ENCODE data around the gene RHBDD3. TPM values are rescaled to one million over a fixed set of nuclear protein-coding genes. Genes with fewer than 3 reads are reported as not detected.

The RHBDD3 gene
- total and polyA plus RNA-seq, 2 experiments from 2014 or later, result 55.0 to 115 TPM

GRCh38 chr22:29277927-29278326 is 10.1 kb upstream of the RHBDD3 start:
- Histone ChIP-seq H2AFZ (no peak overlapping the region), H3K36me3 (ENCODE audit: insufficient read depth) (peaks cover 84% of the 10 kb centered on the region), H3K4me2 (no peak overlapping the region), H3K9me2 (ENCODE audit: insufficient read depth) (no peaks in the 10 kb centered on the region), H4K20me1 (replicated peaks; ENCODE audit: insufficient read depth) (peaks cover 60% of the 10 kb centered on the region), H3K27ac (ENCODE audit: low read depth) (0 out of 2 replicates have a peak overlapping the region, but pooled peaks have one; percentile 59), H3K27me3 (ENCODE audit: insufficient read depth) (no peaks in the 10 kb centered on the region), H3K4me1 (ENCODE audit: insufficient read depth) (no peaks in the 10 kb centered on the region), H3K79me2 (replicated peaks; ENCODE audit: insufficient read depth) (peaks cover 100% of the 10 kb centered on the region), H3F3A (replicated peaks; ENCODE audit: low read depth) (peaks cover 18% of the 10 kb centered on the region), H3K4me3 (no peak overlapping the region)
- peaks cover 4% of the 10 kb centered on the region; the same call in 2 of the 3 replicates for H3K4me1 Mint-ChIP-seq
- H3K4me3 Mint-ChIP-seq, result no peak overlapping the region
- DNase-seq (ENCODE audit: low spot score), result no peak
- no peak for ATAC-seq
- peak overlapping the region; percentile 59 for H3K27ac Mint-ChIP-seq
- TF ChIP-seq EZH2phosphoT487 (IDR thresholded peaks at IDR 0.05; ENCODE audit: unreplicated experiment) (no peak), POLR2AphosphoS5 (IDR thresholded peaks at IDR 0.05; ENCODE audit: low read depth) (no peak), NANOG (IDR thresholded peaks at IDR 0.05; ENCODE audit: borderline replicate concordance) (no peak), CREB1 (CRISPR knock-in tag; IDR thresholded peaks at IDR 0.05; ENCODE audit: low read depth) (no peak), ETS1 (IDR thresholded peaks at IDR 0.05) (no peak), ZNF114 (CRISPR knock-in tag; IDR thresholded peaks at IDR 0.05) (no peak)
- no peaks in the 10 kb centered on the region for H3K9me3 Mint-ChIP-seq
- peaks cover 98% of the 10 kb centered on the region for H3K36me3 Mint-ChIP-seq (ENCODE audit: low read depth)
- H3K27me3 Mint-ChIP-seq (ENCODE audit: insufficient read depth, low read depth, poor library complexity), result peaks cover 10% of the 10 kb centered on the region

- H3K4me3 Mint-ChIP-seq, result no peak overlapping the region
Measured at GRCh38 chr22:29275819-29276565, 8.2 kb upstream of the RHBDD3 start.

More at GRCh38 chr22:29275819-29276565, 8.2 kb upstream of the RHBDD3 start:
- ATAC-seq (no peak), DNase-seq (ENCODE audit: low spot score) (no peak)
- Histone ChIP-seq H3K79me2 (replicated peaks; ENCODE audit: insufficient read depth) (peaks cover 100% of the 10 kb centered on the region), H3K4me3 (no peak overlapping the region), H3K27me3 (ENCODE audit: insufficient read depth) (no peaks in the 10 kb centered on the region), H3K9me2 (ENCODE audit: insufficient read depth) (no peaks in the 10 kb centered on the region), H4K20me1 (replicated peaks; ENCODE audit: insufficient read depth) (peaks cover 76% of the 10 kb centered on the region), H2AFZ (no peak overlapping the region), H3K4me1 (ENCODE audit: insufficient read depth) (peaks cover 6% of the 10 kb centered on the region; the same call in 1 of the 2 replicates), H3K27ac (ENCODE audit: low read depth) (no peak overlapping the region), H3K36me3 (ENCODE audit: insufficient read depth) (peaks cover 79% of the 10 kb centered on the region), H3K4me2 (no peak overlapping the region), H3F3A (replicated peaks; ENCODE audit: low read depth) (peaks cover 18% of the 10 kb centered on the region)
- Mint-ChIP-seq H3K4me1 (peaks cover 14% of the 10 kb centered on the region), H3K36me3 (ENCODE audit: low read depth) (peaks cover 98% of the 10 kb centered on the region), H3K9me3 (no peaks in the 10 kb centered on the region), H3K27ac (peak overlapping the region; percentile 9; the same call in 1 of the 2 replicates), H3K27me3 (ENCODE audit: insufficient read depth, low read depth, poor library complexity) (peaks cover 3% of the 10 kb centered on the region)
- no peak for TF ChIP-seq ZNF114 (CRISPR knock-in tag; IDR thresholded peaks at IDR 0.05)
- no peak for TF ChIP-seq JUNB (IDR thresholded peaks at IDR 0.05; ENCODE audit: unreplicated experiment)
- no peak for TF ChIP-seq CTCF (conservative IDR thresholded peaks at IDR 0.05; ENCODE audit: low read depth in 2 of 2)
- no peak for TF ChIP-seq STAT1 (IDR thresholded peaks at IDR 0.05; ENCODE audit: unreplicated experiment)
- no peak for TF ChIP-seq CREB1 (CRISPR knock-in tag; IDR thresholded peaks at IDR 0.05; ENCODE audit: low read depth)
- no peak for TF ChIP-seq ETS1 (IDR thresholded peaks at IDR 0.05)
- no peak for TF ChIP-seq ZNF331 (CRISPR knock-in tag; IDR thresholded peaks at IDR 0.05; ENCODE audit: low read depth)
